Measurements from ENCODE around the gene RO60. TPM values are rescaled to one million over a fixed set of nuclear protein-coding genes. Genes with fewer than 3 reads are reported as not detected.

Gene RO60
- total RNA-seq, 2 donors from 2014 or later: 79.4 to 92.0 TPM

DNA sequence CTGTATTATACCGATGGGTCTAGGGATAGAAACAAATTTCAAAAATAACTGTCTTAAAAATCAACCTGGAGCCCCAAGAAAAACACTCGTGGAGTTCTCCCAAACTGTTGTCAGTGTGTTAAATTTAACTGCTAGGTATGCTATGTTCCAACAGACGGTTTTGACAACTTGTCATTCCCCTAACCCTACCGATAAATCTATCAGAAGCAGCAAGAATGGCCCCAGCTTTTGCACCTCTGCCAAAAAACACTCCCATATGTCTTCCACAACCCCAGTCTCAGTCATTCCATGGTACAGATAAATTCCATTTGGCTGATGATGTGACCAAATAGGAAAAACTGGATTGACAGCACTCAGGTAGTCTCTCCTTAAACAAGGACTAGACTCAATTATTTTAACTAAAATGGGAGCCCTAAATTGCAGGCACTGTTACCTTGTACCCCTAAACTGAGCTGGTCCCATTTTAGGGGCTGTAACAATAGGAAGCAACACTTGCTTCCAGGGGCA is 5.2 kb upstream of the RO60 start:
- H3K9ac ChIP-seq (ENCODE audit: extremely low read depth, low read length, poor library complexity, severe bottlenecking): no peak overlapping the region
- DNase-seq: no peak
- peaks cover 11% of the 10 kb centered on the region for H3K36me3 ChIP-seq (ENCODE audit: control insufficient read depth, insufficient read depth, low read length)
- no peaks in the 10 kb centered on the region for H3K27me3 Mint-ChIP-seq (ENCODE audit: insufficient read depth)
- no peaks in the 10 kb centered on the region for H3K9me3 Mint-ChIP-seq
- H3K9me3 ChIP-seq (ENCODE audit: control insufficient read depth, low read length): no peaks in the 10 kb centered on the region
- no peaks in the 10 kb centered on the region for H3K4me1 ChIP-seq (ENCODE audit: control insufficient read depth, insufficient read depth, low read length)
- WGBS, 2 experiments (ENCODE audit: insufficient coverage in 1 of 2, insufficient read length in 1 of 2): 89 to 94% methylated on average over 4 of the region's 4 CpGs
- no peak overlapping the region for H3K27ac Mint-ChIP-seq
- no peak overlapping the region for H3K27ac ChIP-seq (ENCODE audit: low read depth, low read length)
- TF ChIP-seq, protein P1, sequence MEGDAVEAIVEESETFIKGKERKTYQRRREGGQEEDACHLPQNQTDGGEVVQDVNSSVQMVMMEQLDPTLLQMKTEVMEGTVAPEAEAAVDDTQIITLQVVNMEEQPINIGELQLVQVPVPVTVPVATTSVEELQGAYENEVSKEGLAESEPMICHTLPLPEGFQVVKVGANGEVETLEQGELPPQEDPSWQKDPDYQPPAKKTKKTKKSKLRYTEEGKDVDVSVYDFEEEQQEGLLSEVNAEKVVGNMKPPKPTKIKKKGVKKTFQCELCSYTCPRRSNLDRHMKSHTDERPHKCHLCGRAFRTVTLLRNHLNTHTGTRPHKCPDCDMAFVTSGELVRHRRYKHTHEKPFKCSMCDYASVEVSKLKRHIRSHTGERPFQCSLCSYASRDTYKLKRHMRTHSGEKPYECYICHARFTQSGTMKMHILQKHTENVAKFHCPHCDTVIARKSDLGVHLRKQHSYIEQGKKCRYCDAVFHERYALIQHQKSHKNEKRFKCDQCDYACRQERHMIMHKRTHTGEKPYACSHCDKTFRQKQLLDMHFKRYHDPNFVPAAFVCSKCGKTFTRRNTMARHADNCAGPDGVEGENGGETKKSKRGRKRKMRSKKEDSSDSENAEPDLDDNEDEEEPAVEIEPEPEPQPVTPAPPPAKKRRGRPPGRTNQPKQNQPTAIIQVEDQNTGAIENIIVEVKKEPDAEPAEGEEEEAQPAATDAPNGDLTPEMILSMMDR (conservative IDR thresholded peaks at IDR 0.05): no peak
- H3K4me3 Mint-ChIP-seq: no peak overlapping the region
- peaks cover 5% of the 10 kb centered on the region for H3K4me1 Mint-ChIP-seq
- peaks cover 14% of the 10 kb centered on the region for H3K36me3 Mint-ChIP-seq (ENCODE audit: low read depth)
- H3K27me3 ChIP-seq (ENCODE audit: control insufficient read depth, insufficient read depth, low read length, poor library complexity, severe bottlenecking): no peaks in the 10 kb centered on the region
- no peak overlapping the region for H3K4me3 ChIP-seq (ENCODE audit: low read length)

- Mint-ChIP-seq H3K36me3 (ENCODE audit: low read depth) (no peaks in the 10 kb centered on the region), H3K4me1 (peaks cover 16% of the 10 kb centered on the region), H3K4me3 (peak overlapping the region; percentile 83), H3K27ac (peak overlapping the region; percentile 100), H3K27me3 (ENCODE audit: insufficient read depth) (peaks cover 3% of the 10 kb centered on the region), H3K9me3 (no peaks in the 10 kb centered on the region)
- 2% methylated on average over 28 to 37 of the region's 37 CpGs for WGBS, 2 experiments (ENCODE audit: insufficient coverage in 1 of 2, insufficient read length in 1 of 2)
- peak overlapping the region; percentile 97 for H3K27ac ChIP-seq (ENCODE audit: low read depth, low read length)
- no peaks in the 10 kb centered on the region for H3K4me1 ChIP-seq (ENCODE audit: control insufficient read depth, insufficient read depth, low read length)
- no peak for DNase-seq
- peaks cover 7% of the 10 kb centered on the region for H3K9me3 ChIP-seq (ENCODE audit: control insufficient read depth, low read length)
- peaks cover 13% of the 10 kb centered on the region for H3K27me3 ChIP-seq (ENCODE audit: control insufficient read depth, insufficient read depth, low read length, poor library complexity, severe bottlenecking)
- peak overlapping the region; percentile 93 for H3K4me3 ChIP-seq (ENCODE audit: low read length)
- H3K9ac ChIP-seq (ENCODE audit: extremely low read depth, low read length, poor library complexity, severe bottlenecking): peak overlapping the region; percentile 93
- H3K36me3 ChIP-seq (ENCODE audit: control insufficient read depth, insufficient read depth, low read length): peaks cover 6% of the 10 kb centered on the region
- TF ChIP-seq, protein P1 (conservative IDR thresholded peaks at IDR 0.05): no peak
Measured at GRCh38 chr1:193058529-193059281, 707 bp upstream of the RO60 start.

- WGBS, 2 experiments (ENCODE audit: insufficient coverage in 1 of 2, insufficient read length in 1 of 2): 1% methylated on average over 8 of the region's 9 CpGs; no CpG with 5 or more reads in 1 of the 2 experiments
- Histone ChIP-seq H3K27me3 (ENCODE audit: control insufficient read depth, insufficient read depth, low read length, poor library complexity, severe bottlenecking) (peaks cover 27% of the 10 kb centered on the region), H3K36me3 (ENCODE audit: control insufficient read depth, insufficient read depth, low read length) (peaks cover 6% of the 10 kb centered on the region), H3K9ac (ENCODE audit: extremely low read depth, low read length, poor library complexity, severe bottlenecking) (peak overlapping the region; percentile 93), H3K4me3 (ENCODE audit: low read length) (peak overlapping the region; percentile 93), H3K27ac (ENCODE audit: low read depth, low read length) (peak overlapping the region; percentile 97), H3K9me3 (ENCODE audit: control insufficient read depth, low read length) (peaks cover 7% of the 10 kb centered on the region), H3K4me1 (ENCODE audit: control insufficient read depth, insufficient read depth, low read length) (no peaks in the 10 kb centered on the region)
- Mint-ChIP-seq H3K9me3 (no peaks in the 10 kb centered on the region), H3K27ac (peak overlapping the region; percentile 100), H3K36me3 (ENCODE audit: low read depth) (no peaks in the 10 kb centered on the region), H3K4me1 (peaks cover 16% of the 10 kb centered on the region), H3K27me3 (ENCODE audit: insufficient read depth) (peaks cover 5% of the 10 kb centered on the region), H3K4me3 (peak overlapping the region; percentile 83)
- no peak for DNase-seq
- TF ChIP-seq, protein P1 (conservative IDR thresholded peaks at IDR 0.05): no peak
Measured at GRCh38 chr1:193060115-193060403, 647 bp downstream of the RO60 start.
